GM21529 (cell line): ENCODE measurements around the gene PGLYRP1.

Experiments
- ATAC-seq: cut with Tn5 transposase; IDR thresholded peaks from one replicate; pipeline ENCODE4 v1.9.1; 2021; ENCODE audit not compliant: unreplicated experiment

PGLYRP1 gene

GRCh38 chr19:46002678-46003275, 20.1 kb downstream of the PGLYRP1 start:
- ATAC-seq = no peak

GRCh38 chr19:46000491-46001246, 22.2 kb downstream of the PGLYRP1 start:
- no peak for ATAC-seq

GRCh38 chr19:45999653-46000121, 23.2 kb downstream of the PGLYRP1 start:
- no peak for ATAC-seq

- no peak for ATAC-seq
These were observed 24.0 kb downstream of the PGLYRP1 start for GRCh38 chr19:45998834-45999233.

GRCh38 chr19:45996933-45997332, 25.9 kb downstream of the PGLYRP1 start:
- ATAC-seq = no peak

- no peak for ATAC-seq
These were observed 27.0 kb downstream of the PGLYRP1 start for GRCh38 chr19:45995715-45996385.

- peak; percentile 97 for ATAC-seq
These were observed 27.7 kb downstream of the PGLYRP1 start, which contains the start of gene CCDC61 for GRCh38 chr19:45994998-45995714. TSS of gene CCDC61 (plus strand) at chr19:45995467. CDS start at chr19:46003019, 7,552 bp downstream.

GRCh38 chr19:45994456-45994997, 28.3 kb downstream of the PGLYRP1 start:
- ATAC-seq = no peak

- ATAC-seq = no peak
These were observed 32.6 kb downstream of the PGLYRP1 start for GRCh38 chr19:45990113-45990728.

- no peak for ATAC-seq
These were observed 37.5 kb downstream of the PGLYRP1 start for GRCh38 chr19:45985321-45985720.

- no peak for ATAC-seq
These were observed 41.5 kb downstream of the PGLYRP1 start for GRCh38 chr19:45981350-45981749.

- ATAC-seq = no peak
These were observed 44.7 kb downstream of the PGLYRP1 start for GRCh38 chr19:45978156-45978555.

GRCh38 chr19:45976178-45976577, 46.7 kb downstream of the PGLYRP1 start:
- ATAC-seq = no peak

GRCh38 chr19:45975306-45976070, 47.4 kb downstream of the PGLYRP1 start:
- ATAC-seq = no peak

- no peak for ATAC-seq
These were observed 49.1 kb downstream of the PGLYRP1 start, which contains the start of gene NOVA2 for GRCh38 chr19:45973553-45974338. TSS of gene NOVA2 (minus strand) at chr19:45973865. CDS start at chr19:45973351, 514 bp downstream.

GRCh38 chr19:45972947-45973540, 49.8 kb downstream of the PGLYRP1 start:
- ATAC-seq = no peak

GRCh38 chr19:45972081-45972946, 50.5 kb downstream of the PGLYRP1 start:
- ATAC-seq = no peak
